Cerebellar cortex (tissue), 1 donor: ENCODE measurements around the gene GSG1L2.

ENCODE experiments used
- DNase-seq: peaks from one replicate; pipeline ENCODE4 v3.0.0-alpha.2; 2015; ENCODE audit warnings: low spot score

The GSG1L2 gene

GRCh38 chr17:9824797-9825338 lies 3.0 kb upstream of the GSG1L2 start:
- no peak for DNase-seq

GRCh38 chr17:9824094-9824493 lies 2.2 kb upstream of the GSG1L2 start:
- DNase-seq: no peak

- DNase-seq: no peak
These were observed 1.4 kb downstream of the GSG1L2 start for GRCh38 chr17:9820448-9820847.

GRCh38 chr17:9818760-9819159 lies 3.1 kb downstream of the GSG1L2 start:
- no peak for DNase-seq

- peak; percentile 26 for DNase-seq
These were observed 4.8 kb downstream of the GSG1L2 start for GRCh38 chr17:9817086-9817485.

- no peak for DNase-seq
These were observed 5.4 kb downstream of the GSG1L2 start for GRCh38 chr17:9816472-9816871.

GRCh38 chr17:9814337-9814945 lies 7.4 kb downstream of the GSG1L2 start:
- DNase-seq: no peak

- DNase-seq: no peak
These were observed 8.7 kb downstream of the GSG1L2 start for GRCh38 chr17:9813166-9813565.

- DNase-seq: no peak
These were observed 10.3 kb downstream of the GSG1L2 start for GRCh38 chr17:9811537-9811936.

GRCh38 chr17:9811086-9811485 lies 10.8 kb downstream of the GSG1L2 start:
- DNase-seq: no peak

GRCh38 chr17:9810100-9810949 lies 11.6 kb downstream of the GSG1L2 start:
- DNase-seq: no peak

GRCh38 chr17:9809409-9809808 lies 12.5 kb downstream of the GSG1L2 start:
- DNase-seq: no peak

GRCh38 chr17:9806699-9807098 lies 15.2 kb downstream of the GSG1L2 start:
- DNase-seq: no peak

GRCh38 chr17:9805769-9806168 lies 16.1 kb downstream of the GSG1L2 start:
- no peak for DNase-seq

- DNase-seq: no peak
These were observed 19.2 kb downstream of the GSG1L2 start for GRCh38 chr17:9802697-9803096.

- DNase-seq: no peak
These were observed 19.6 kb downstream of the GSG1L2 start for GRCh38 chr17:9802294-9802693.

GRCh38 chr17:9801505-9801904 lies 20.4 kb downstream of the GSG1L2 start:
- no peak for DNase-seq

GRCh38 chr17:9798724-9799123 lies 23.2 kb downstream of the GSG1L2 start:
- no peak for DNase-seq

- no peak for DNase-seq
These were observed 23.9 kb downstream of the GSG1L2 start for GRCh38 chr17:9798008-9798407.

GRCh38 chr17:9792181-9792840 lies 29.6 kb downstream of the GSG1L2 start:
- no peak for DNase-seq

GRCh38 chr17:9790889-9791876 lies 30.7 kb downstream of the GSG1L2 start, which contains the start of gene DHRS7C:
Gene DHRS7C (minus strand): TSS chr17:9791592. CDS start chr17:9791284, 308 bp downstream.
- peak; percentile 53 for DNase-seq
